Measurements from ENCODE around the gene WHRN.

The WHRN gene

GRCh38 chr9:114464281-114465051, 40.8 kb downstream of the WHRN start:
- H3K9me3 ChIP-seq (ENCODE audit: control insufficient read depth, low read length), result no peaks in the 10 kb centered on the region
- no peak overlapping the region for H3K27ac ChIP-seq (ENCODE audit: insufficient read depth, low read depth, low read length, poor library complexity, severe bottlenecking)
- no peaks in the 10 kb centered on the region for H3K27me3 ChIP-seq (ENCODE audit: control insufficient read depth, insufficient read depth, low read length, poor library complexity, severe bottlenecking)
- no peak overlapping the region for H3K4me3 ChIP-seq (ENCODE audit: insufficient read depth, low read depth, low read length)
- no peaks in the 10 kb centered on the region for H3K36me3 ChIP-seq (ENCODE audit: control insufficient read depth, insufficient read depth, low read length)
- H3K4me1 ChIP-seq (ENCODE audit: control insufficient read depth, insufficient read depth, low read length), result peaks cover 5% of the 10 kb centered on the region
- 92 to 95% methylated on average over 4 to 5 of the region's 5 CpGs for WGBS, 2 experiments

- no peak overlapping the region for H3K4me3 ChIP-seq (ENCODE audit: insufficient read depth, low read depth, low read length)
- H3K27ac ChIP-seq (ENCODE audit: insufficient read depth, low read depth, low read length, poor library complexity, severe bottlenecking), result no peak overlapping the region
- H3K27me3 ChIP-seq (ENCODE audit: control insufficient read depth, insufficient read depth, low read length, poor library complexity, severe bottlenecking), result no peaks in the 10 kb centered on the region
- 81 to 89% methylated on average over 5 of the region's 5 CpGs for WGBS, 2 experiments
- no peaks in the 10 kb centered on the region for H3K9me3 ChIP-seq (ENCODE audit: control insufficient read depth, low read length)
- H3K36me3 ChIP-seq (ENCODE audit: control insufficient read depth, insufficient read depth, low read length), result no peaks in the 10 kb centered on the region
- H3K4me1 ChIP-seq (ENCODE audit: control insufficient read depth, insufficient read depth, low read length), result peaks cover 5% of the 10 kb centered on the region
Measured at GRCh38 chr9:114462791-114463190, 42.5 kb downstream of the WHRN start.

GRCh38 chr9:114461468-114461867, 43.8 kb downstream of the WHRN start:
- H3K4me1 ChIP-seq (ENCODE audit: control insufficient read depth, insufficient read depth, low read length), result peaks cover 5% of the 10 kb centered on the region
- H3K4me3 ChIP-seq (ENCODE audit: insufficient read depth, low read depth, low read length), result no peak overlapping the region
- H3K9me3 ChIP-seq (ENCODE audit: control insufficient read depth, low read length), result no peaks in the 10 kb centered on the region
- 89 to 91% methylated on average over 4 of the region's 4 CpGs for WGBS, 2 experiments
- H3K27me3 ChIP-seq (ENCODE audit: control insufficient read depth, insufficient read depth, low read length, poor library complexity, severe bottlenecking), result no peaks in the 10 kb centered on the region
- H3K36me3 ChIP-seq (ENCODE audit: control insufficient read depth, insufficient read depth, low read length), result no peaks in the 10 kb centered on the region
- no peak overlapping the region for H3K27ac ChIP-seq (ENCODE audit: insufficient read depth, low read depth, low read length, poor library complexity, severe bottlenecking)

- Histone ChIP-seq H3K27me3 (ENCODE audit: control insufficient read depth, insufficient read depth, low read length, poor library complexity, severe bottlenecking) (no peaks in the 10 kb centered on the region), H3K36me3 (ENCODE audit: control insufficient read depth, insufficient read depth, low read length) (no peaks in the 10 kb centered on the region), H3K4me3 (ENCODE audit: insufficient read depth, low read depth, low read length) (no peak overlapping the region), H3K27ac (ENCODE audit: insufficient read depth, low read depth, low read length, poor library complexity, severe bottlenecking) (no peak overlapping the region), H3K9me3 (ENCODE audit: control insufficient read depth, low read length) (no peaks in the 10 kb centered on the region), H3K4me1 (ENCODE audit: control insufficient read depth, insufficient read depth, low read length) (peaks cover 5% of the 10 kb centered on the region)
- WGBS, 2 experiments, result 51 to 57% methylated on average over 7 to 8 of the region's 8 CpGs
Measured at GRCh38 chr9:114460513-114461199, 44.6 kb downstream of the WHRN start.

- no peak overlapping the region for H3K4me3 ChIP-seq (ENCODE audit: insufficient read depth, low read depth, low read length)
- H3K27me3 ChIP-seq (ENCODE audit: control insufficient read depth, insufficient read depth, low read length, poor library complexity, severe bottlenecking), result no peaks in the 10 kb centered on the region
- 86 to 90% methylated on average over 4 of the region's 5 CpGs for WGBS, 2 experiments
Measured at GRCh38 chr9:114459464-114459863, 45.8 kb downstream of the WHRN start.

GRCh38 chr9:114456929-114457328, 48.3 kb downstream of the WHRN start:
- 90% methylated on average over 1 of the region's 1 CpG; no CpG with 5 or more reads in 1 of the 2 experiments for WGBS, 2 experiments
- Histone ChIP-seq H3K36me3 (ENCODE audit: control insufficient read depth, insufficient read depth, low read length) (no peaks in the 10 kb centered on the region), H3K4me3 (ENCODE audit: insufficient read depth, low read depth, low read length) (no peak overlapping the region), H3K27me3 (ENCODE audit: control insufficient read depth, insufficient read depth, low read length, poor library complexity, severe bottlenecking) (no peaks in the 10 kb centered on the region), H3K4me1 (ENCODE audit: control insufficient read depth, insufficient read depth, low read length) (peaks cover 5% of the 10 kb centered on the region), H3K27ac (ENCODE audit: insufficient read depth, low read depth, low read length, poor library complexity, severe bottlenecking) (no peak overlapping the region), H3K9me3 (ENCODE audit: control insufficient read depth, low read length) (no peaks in the 10 kb centered on the region)

More at GRCh38 chr9:114459464-114459863, 45.8 kb downstream of the WHRN start:
- Histone ChIP-seq H3K36me3 (ENCODE audit: control insufficient read depth, insufficient read depth, low read length) (no peaks in the 10 kb centered on the region), H3K9me3 (ENCODE audit: control insufficient read depth, low read length) (no peaks in the 10 kb centered on the region), H3K27ac (ENCODE audit: insufficient read depth, low read depth, low read length, poor library complexity, severe bottlenecking) (no peak overlapping the region), H3K4me1 (ENCODE audit: control insufficient read depth, insufficient read depth, low read length) (peaks cover 5% of the 10 kb centered on the region)

- no peak overlapping the region for H3K27ac ChIP-seq (ENCODE audit: insufficient read depth, low read depth, low read length, poor library complexity, severe bottlenecking)
- no peak overlapping the region for H3K4me3 ChIP-seq (ENCODE audit: insufficient read depth, low read depth, low read length)
- H3K36me3 ChIP-seq (ENCODE audit: control insufficient read depth, insufficient read depth, low read length), result no peaks in the 10 kb centered on the region
- WGBS, 2 experiments, result 50% methylated on average over 1 of the region's 1 CpG; no CpG with 5 or more reads in 1 of the 2 experiments
- no peaks in the 10 kb centered on the region for H3K27me3 ChIP-seq (ENCODE audit: control insufficient read depth, insufficient read depth, low read length, poor library complexity, severe bottlenecking)
- no peaks in the 10 kb centered on the region for H3K4me1 ChIP-seq (ENCODE audit: control insufficient read depth, insufficient read depth, low read length)
- H3K9me3 ChIP-seq (ENCODE audit: control insufficient read depth, low read length), result no peaks in the 10 kb centered on the region
Measured at GRCh38 chr9:114454652-114455051, 50.6 kb downstream of the WHRN start.

- H3K27me3 ChIP-seq (ENCODE audit: control insufficient read depth, insufficient read depth, low read length, poor library complexity, severe bottlenecking), result no peaks in the 10 kb centered on the region
- H3K9me3 ChIP-seq (ENCODE audit: control insufficient read depth, low read length), result no peaks in the 10 kb centered on the region
- no peak overlapping the region for H3K27ac ChIP-seq (ENCODE audit: insufficient read depth, low read depth, low read length, poor library complexity, severe bottlenecking)
- no peaks in the 10 kb centered on the region for H3K36me3 ChIP-seq (ENCODE audit: control insufficient read depth, insufficient read depth, low read length)
- H3K4me3 ChIP-seq (ENCODE audit: insufficient read depth, low read depth, low read length), result no peak overlapping the region
- WGBS, 2 experiments, result 92 to 93% methylated on average over 12 of the region's 12 CpGs
- H3K4me1 ChIP-seq (ENCODE audit: control insufficient read depth, insufficient read depth, low read length), result no peaks in the 10 kb centered on the region
Measured at GRCh38 chr9:114452219-114453165, 52.8 kb downstream of the WHRN start.

- no peak overlapping the region for H3K4me3 ChIP-seq (ENCODE audit: insufficient read depth, low read depth, low read length)
Measured at GRCh38 chr9:114451707-114452031, 53.6 kb downstream of the WHRN start.

More at GRCh38 chr9:114451707-114452031, 53.6 kb downstream of the WHRN start:
- no peaks in the 10 kb centered on the region for H3K4me1 ChIP-seq (ENCODE audit: control insufficient read depth, insufficient read depth, low read length)
- no peaks in the 10 kb centered on the region for H3K27me3 ChIP-seq (ENCODE audit: control insufficient read depth, insufficient read depth, low read length, poor library complexity, severe bottlenecking)
- H3K36me3 ChIP-seq (ENCODE audit: control insufficient read depth, insufficient read depth, low read length), result no peaks in the 10 kb centered on the region
- H3K9me3 ChIP-seq (ENCODE audit: control insufficient read depth, low read length), result no peaks in the 10 kb centered on the region
- 89 to 100% methylated on average over 1 of the region's 1 CpG for WGBS, 2 experiments
- H3K27ac ChIP-seq (ENCODE audit: insufficient read depth, low read depth, low read length, poor library complexity, severe bottlenecking), result no peak overlapping the region

Measured in ectodermal cell (in vitro differentiated cells).